ENCODE data around the gene CCDC88A. TPM values are rescaled to one million over a fixed set of nuclear protein-coding genes. Genes with fewer than 3 reads are reported as not detected.
A peak's percentile ranks its signal among the peaks of the same experiment; 100 is the strongest.
"Not testable (repeated sequence)": the region's sequence is repeated elsewhere in the genome, so short reads cannot be mapped to it uniquely, and the experiment has no call there.

The CCDC88A gene
- total and polyA plus RNA-seq, 2 donors (not counting 1 experiment from before 2014, with no cell fraction given), result 2.7 to 26.0 TPM

- no peaks in the 10 kb centered on the region for H3K4me1 ChIP-seq (ENCODE audit: control insufficient read depth in 2 of 2, insufficient read depth in 2 of 2, low read length in 2 of 2)
- H3K4me1 Mint-ChIP-seq, result no peaks in the 10 kb centered on the region
- H3K4me2 ChIP-seq (replicated peaks; ENCODE audit: low read depth, low read length, poor library complexity, severe bottlenecking), result no peak overlapping the region
- H3K27me3 ChIP-seq (replicated peaks in 1 of 4; ENCODE audit: control extremely low read depth in 1 of 4, control insufficient read depth in 3 of 4, insufficient read depth in 4 of 4, low read length in 3 of 4), result no peaks in the 10 kb centered on the region
- H3K4me3 Mint-ChIP-seq, result no peak overlapping the region
- no peaks in the 10 kb centered on the region for H3K9me3 Mint-ChIP-seq (ENCODE audit: insufficient read depth)
- no peak overlapping the region for H3K27ac Mint-ChIP-seq
- no peaks in the 10 kb centered on the region for H3K27me3 Mint-ChIP-seq
- H3K79me2 ChIP-seq (ENCODE audit: control insufficient read depth, insufficient read depth, low read length), result no peaks in the 10 kb centered on the region
- 100% methylated on average over 3 of the region's 5 CpGs for WGBS (ENCODE audit: insufficient coverage)
- POLR2A ChIA-PET, result no interaction called here
- H4K20me1 ChIP-seq (ENCODE audit: control insufficient read depth, insufficient read depth, low read length, poor library complexity, severe bottlenecking), result no peaks in the 10 kb centered on the region
- ATAC-seq (ENCODE audit: low read depth), result no peak
- no peak overlapping the region for H3K9ac ChIP-seq (ENCODE audit: low read length)
- no peak overlapping the region for H2AFZ ChIP-seq (ENCODE audit: insufficient read depth, low read depth, low read length, poor library complexity, severe bottlenecking)
- no peak for DNase-seq
- H3K27ac ChIP-seq (ENCODE audit: low read length in 2 of 2), result no peak overlapping the region
- no peak for TF ChIP-seq CTCF (IDR thresholded peaks at IDR 0.05)
- CTCF ChIA-PET, result interaction anchor here (0.7 kb wide), 1 partner anchor 8 kb away, joined by 3 read pairs; no protein-coding TSS in a partner anchor
- intact Hi-C loops (cut with micrococcal nuclease), result no loop called here
- H3K9me3 ChIP-seq (ENCODE audit: control extremely low read depth in 1 of 3, control insufficient read depth in 2 of 3, insufficient read depth in 1 of 3, low read length in 2 of 3), result no peaks in the 10 kb centered on the region
- H3K4me3 ChIP-seq (ENCODE audit: control extremely low read depth in 1 of 5, extremely low read depth in 1 of 5, insufficient read depth in 1 of 5, low read depth in 2 of 5, low read length in 4 of 5), result no peak overlapping the region
- H3K36me3 ChIP-seq (replicated peaks in 1 of 2; ENCODE audit: control extremely low read depth in 1 of 2, control insufficient read depth in 1 of 2, extremely low read depth in 1 of 2, insufficient read depth in 2 of 2, low read length in 1 of 2), result peaks cover 9 to 35% of the 10 kb centered on the region in 2 experiments
Measured at GRCh38 chr2:55245411-55245810, 174.2 kb downstream of the CCDC88A start.

GRCh38 chr2:55242617-55243016, 177.0 kb downstream of the CCDC88A start:
- no peaks in the 10 kb centered on the region for H4K20me1 ChIP-seq (ENCODE audit: control insufficient read depth, insufficient read depth, low read length, poor library complexity, severe bottlenecking)
- H3K9ac ChIP-seq (ENCODE audit: low read length), result no peak overlapping the region
- Mint-ChIP-seq H3K27me3 (no peaks in the 10 kb centered on the region), H3K27ac (peak overlapping the region; percentile 17), H3K9me3 (ENCODE audit: insufficient read depth) (no peaks in the 10 kb centered on the region), H3K4me3 (no peak overlapping the region), H3K4me1 (no peaks in the 10 kb centered on the region)
- H3K27ac ChIP-seq (ENCODE audit: low read length in 2 of 2), result no peak overlapping the region
- H3K4me1 ChIP-seq (ENCODE audit: control insufficient read depth in 2 of 2, insufficient read depth in 2 of 2, low read length in 2 of 2), result no peaks in the 10 kb centered on the region
- no peaks in the 10 kb centered on the region for H3K79me2 ChIP-seq (ENCODE audit: control insufficient read depth, insufficient read depth, low read length)
- WGBS (ENCODE audit: insufficient coverage), result no CpG with 5 or more reads among the region's 1 CpG
- no peak overlapping the region for H3K4me3 ChIP-seq (ENCODE audit: control extremely low read depth in 1 of 5, extremely low read depth in 1 of 5, insufficient read depth in 1 of 5, low read depth in 2 of 5, low read length in 4 of 5)
- peaks cover 8 to 49% of the 10 kb centered on the region in 2 experiments for H3K36me3 ChIP-seq (replicated peaks in 1 of 2; ENCODE audit: control extremely low read depth in 1 of 2, control insufficient read depth in 1 of 2, extremely low read depth in 1 of 2, insufficient read depth in 2 of 2, low read length in 1 of 2)
- intact Hi-C loops (cut with micrococcal nuclease), result no loop called here
- DNase-seq (no peak), ATAC-seq (ENCODE audit: low read depth) (no peak)
- no peak overlapping the region for H3K4me2 ChIP-seq (replicated peaks; ENCODE audit: low read depth, low read length, poor library complexity, severe bottlenecking)
- no peaks in the 10 kb centered on the region for H3K27me3 ChIP-seq (replicated peaks in 1 of 4; ENCODE audit: control extremely low read depth in 1 of 4, control insufficient read depth in 3 of 4, insufficient read depth in 4 of 4, low read length in 3 of 4)
- no peak overlapping the region for H2AFZ ChIP-seq (ENCODE audit: insufficient read depth, low read depth, low read length, poor library complexity, severe bottlenecking)
- POLR2A ChIA-PET, result no interaction called here
- no peaks in the 10 kb centered on the region for H3K9me3 ChIP-seq (ENCODE audit: control extremely low read depth in 1 of 3, control insufficient read depth in 2 of 3, insufficient read depth in 1 of 3, low read length in 2 of 3)
- no peak for TF ChIP-seq CTCF (IDR thresholded peaks at IDR 0.05)
- no peak for TF ChIP-seq EZH2 (IDR thresholded peaks at IDR 0.05; ENCODE audit: borderline replicate concordance, insufficient read depth, low read depth, low read length, poor library complexity, severe bottlenecking)
- CTCF ChIA-PET, result no interaction called here

- ATAC-seq (ENCODE audit: low read depth); H3K27me3 Mint-ChIP-seq; H3K4me3 ChIP-seq (ENCODE audit: control extremely low read depth in 1 of 5, extremely low read depth in 1 of 5, insufficient read depth in 1 of 5, low read depth in 2 of 5, low read length in 4 of 5); H3K9ac ChIP-seq (ENCODE audit: low read length); H3K27ac Mint-ChIP-seq; H2AFZ ChIP-seq (ENCODE audit: insufficient read depth, low read depth, low read length, poor library complexity, severe bottlenecking); H3K27ac ChIP-seq (ENCODE audit: low read length in 2 of 2); H3K4me1 Mint-ChIP-seq; H3K4me3 Mint-ChIP-seq; H3K79me2 ChIP-seq (ENCODE audit: control insufficient read depth, insufficient read depth, low read length); DNase-seq; H3K9me3 Mint-ChIP-seq (ENCODE audit: insufficient read depth); H3K27me3 ChIP-seq (replicated peaks in 1 of 4; ENCODE audit: control extremely low read depth in 1 of 4, control insufficient read depth in 3 of 4, insufficient read depth in 4 of 4, low read length in 3 of 4); H3K9me3 ChIP-seq (ENCODE audit: control extremely low read depth in 1 of 3, control insufficient read depth in 2 of 3, insufficient read depth in 1 of 3, low read length in 2 of 3); H3K4me1 ChIP-seq (ENCODE audit: control insufficient read depth in 2 of 2, insufficient read depth in 2 of 2, low read length in 2 of 2); CTCF ChIA-PET; intact Hi-C loops (cut with micrococcal nuclease); H3K4me2 ChIP-seq (replicated peaks; ENCODE audit: low read depth, low read length, poor library complexity, severe bottlenecking); H4K20me1 ChIP-seq (ENCODE audit: control insufficient read depth, insufficient read depth, low read length, poor library complexity, severe bottlenecking): not testable (repeated sequence)
- over 99% methylated on average over 6 of the region's 8 CpGs for WGBS (ENCODE audit: insufficient coverage)
- POLR2A ChIA-PET, result interaction anchor here (0.7 to 1.0 kb wide), 2 partner anchors 9 to 102 kb away, joined by 6 to 10 read pairs; partner anchors contain the start of genes CLHC1 and RPS27A
- peaks cover 8 to 51% of the 10 kb centered on the region in 2 experiments for H3K36me3 ChIP-seq (replicated peaks in 1 of 2; ENCODE audit: control extremely low read depth in 1 of 2, control insufficient read depth in 1 of 2, extremely low read depth in 1 of 2, insufficient read depth in 2 of 2, low read length in 1 of 2)
Measured at GRCh38 chr2:55241582-55241981, 178.1 kb downstream of the CCDC88A start.

Measured in B cell (primary cell).